Endothelial cell of umbilical vein (primary cell): ENCODE measurements around the gene HACE1. TPM values are rescaled to one million over a fixed set of nuclear protein-coding genes. Genes with fewer than 3 reads are reported as not detected.

ENCODE experiments used
- BruUV-seq: library from RNA; stranded (reverse); fragments of 400-500 nt; replicated peaks from 2 replicates; lab custom pipeline; 2021; lab: Mats Ljungman, UMichigan
- CTCF ChIA-PET: fragments of 300-600, 350-600 bp; sonication (Branson Sonifier 250); formaldehyde crosslinking; loops from one replicate; lab custom pipeline; 2021; ENCODE audit warnings: antibody characterized with exemption, inconsistent platforms; lab: Charles Lee
- POLR2A ChIA-PET: fragments of 300-600, 350-600 bp; sonication (Branson Sonifier 250); formaldehyde crosslinking; loops from one replicate; lab custom pipeline; 2021; ENCODE audit warnings: antibody characterized with exemption, inconsistent platforms; lab: Charles Lee
- DNase-seq: peaks from one replicate; pipeline ENCODE4 v3.0.0-alpha.2; 2011; ENCODE audit warnings: low read depth, low spot score
- FAIRE-seq: peaks from 2 replicates; lab custom pipeline; 2011; peaks lifted over from hg19 to GRCh38; lab: Jason Lieb, UNC
- H2AFZ ChIP-seq: 2 replicates; pipeline ENCODE4 v1.6.0; 2012; ENCODE audit warnings: low read depth, low read length, control low read depth, inconsistent platforms
- H3K27ac ChIP-seq: 2 replicates; pipeline ENCODE4 v1.5.1; 2011; ENCODE audit warnings: low read depth, mild to moderate bottlenecking, control low read depth, low read length, moderate library complexity; ENCODE audit not compliant: insufficient read depth
- H3K27me3 ChIP-seq, 2 experiments: 2 replicates each; pipeline versions ENCODE4 v1.6.0 to v1.6.1; 2011; ENCODE audit warnings: low read length in 2 of 2, mixed read lengths in 1 of 2; ENCODE audit not compliant: control insufficient read depth in 2 of 2, insufficient read depth in 2 of 2
- H3K36me3 ChIP-seq, 2 experiments: 2 replicates in 1 of 2; 3 replicates in 1 of 2; pipeline ENCODE4 v1.5.1; 2011; ENCODE audit warnings: low read length in 2 of 2, mild to moderate bottlenecking in 1 of 2, moderate library complexity in 1 of 2; ENCODE audit not compliant: control insufficient read depth in 2 of 2, insufficient read depth in 2 of 2; ENCODE audit errors: extremely low read depth in 1 of 2
- H3K4me1 ChIP-seq: 3 replicates; pipeline ENCODE4 v1.5.1; 2011; ENCODE audit warnings: mild to moderate bottlenecking, low read length; ENCODE audit not compliant: control insufficient read depth, insufficient read depth; ENCODE audit errors: extremely low read depth
- H3K4me2 ChIP-seq: 2 replicates; pipeline ENCODE4 v1.6.1; 2011; ENCODE audit warnings: low read length, control low read depth, mixed read lengths; ENCODE audit not compliant: insufficient read depth
- H3K4me3 ChIP-seq, 3 experiments: fragments of 200-600 bp in 1 of 3; sonication (generic), shearing (Covaris generic) in 1 of 3; replicated peaks in 1 of 3; 2 replicates each; pipeline ENCODE4 v1.5.1; 2011 to 2016; ENCODE audit warnings: control low read depth in 3 of 3, low read length in 3 of 3, mild to moderate bottlenecking in 2 of 3, inconsistent platforms in 1 of 3, low read depth in 1 of 3, moderate library complexity in 1 of 3; ENCODE audit not compliant: insufficient read depth in 1 of 3
- H3K79me2 ChIP-seq: 2 replicates; pipeline ENCODE4 v1.6.0; 2012; ENCODE audit warnings: low read length, inconsistent platforms; ENCODE audit not compliant: control insufficient read depth, insufficient read depth
- H3K9ac ChIP-seq: replicated peaks from 2 replicates; pipeline ENCODE3; 2011; ENCODE audit warnings: low read length, control low read depth; ENCODE audit not compliant: insufficient read depth; ENCODE audit errors: extremely low read depth
- H3K9me1 ChIP-seq: replicated peaks from 3 replicates; pipeline ENCODE4 v1.6.0; 2011; ENCODE audit warnings: mild to moderate bottlenecking, low read length; ENCODE audit not compliant: control insufficient read depth, insufficient read depth; ENCODE audit errors: extremely low read depth
- H3K9me3 ChIP-seq: replicated peaks from 2 replicates; pipeline ENCODE4 v1.5.1; 2012; ENCODE audit warnings: low read length, inconsistent platforms; ENCODE audit not compliant: control insufficient read depth, insufficient read depth
- H4K20me1 ChIP-seq: replicated peaks from 2 replicates; pipeline ENCODE3; 2011; ENCODE audit warnings: mild to moderate bottlenecking, low read length; ENCODE audit not compliant: control insufficient read depth, insufficient read depth; ENCODE audit errors: extremely low read depth
- EZH2 ChIP-seq: IDR thresholded peaks from 2 replicates; pipeline ENCODE4 v1.6.1; 2012; ENCODE audit warnings: borderline replicate concordance, low read depth, mild to moderate bottlenecking, moderate library complexity, low read length, inconsistent platforms; ENCODE audit not compliant: severe bottlenecking
- FOS ChIP-seq: IDR thresholded peaks from 2 replicates; pipeline ENCODE4 v1.6.1; 2011; ENCODE audit warnings: mild to moderate bottlenecking, low read length, moderate library complexity, borderline replicate concordance; ENCODE audit not compliant: insufficient read depth
- GATA2 ChIP-seq: IDR thresholded peaks from 2 replicates; pipeline ENCODE4 v1.7.0; 2011; ENCODE audit warnings: low read depth, mild to moderate bottlenecking, moderate library complexity, mixed read lengths, low read length; ENCODE audit not compliant: insufficient read length, insufficient read depth
- JUN ChIP-seq: IDR thresholded peaks from 2 replicates; pipeline ENCODE4 v1.6.1; 2011; ENCODE audit warnings: borderline replicate concordance, low read depth; ENCODE audit not compliant: insufficient read length, insufficient read depth
- MYC ChIP-seq: IDR thresholded peaks from one replicate; pipeline ENCODE4 v1.6.1; 2011; ENCODE audit warnings: mild to moderate bottlenecking, low read depth, low read length
- POLR2A ChIP-seq: IDR thresholded peaks from 2 replicates; pipeline ENCODE4 v1.6.1; 2012; ENCODE audit warnings: low read depth, mild to moderate bottlenecking, control low read depth, low read length
- POLR2AphosphoS5 ChIP-seq: IDR thresholded peaks from 2 replicates; pipeline ENCODE4 v1.6.1; 2012; ENCODE audit warnings: low read depth, mild to moderate bottlenecking, control low read depth, low read length, moderate library complexity; ENCODE audit not compliant: insufficient read depth
- dilution Hi-C: fragments of 300-500 bp; cut with MboI; formaldehyde crosslinking; loops from one replicate; pipeline ENCODE4 v1.15.0; 2019; ENCODE audit warnings: low sequenced_read_pairs; ENCODE audit not compliant: extremely low pct_ligation_motif_present
- intact Hi-C: fragments of 100-400 bp; cut with micrococcal nuclease; formaldehyde crosslinking; loops from one replicate; pipeline ENCODE4 v1.10.0; 2022
- polyA plus RNA-seq, 4 experiments: library from polyadenylated mRNA; depleted of rRNA in 3 of 4; stranded (reverse) in 3 of 4; unstranded in 1 of 4; fragments of >200 nt; gene quantifications; 2 replicates each; pipeline versions ENCODE4 v1.2.1 to v1.2.3, GENCODE V29; 2011 to 2012; ENCODE audit warnings: missing spikeins in 1 of 4
- total RNA-seq: library from RNA; stranded (reverse); gene quantifications from 2 replicates; pipeline ENCODE4 v1.2.3, GENCODE V29; 2021
- TF ChIP-seq, protein P1 (sequence below): IDR thresholded peaks from 2 replicates; pipeline ENCODE4 v1.6.1; 2011; ENCODE audit not compliant: insufficient read depth, insufficient read length
- TF ChIP-seq, protein P2 (sequence below), 2 donors: IDR thresholded peaks; 1 replicate in 1 of 2; 2 replicates in 1 of 2; pipeline ENCODE4 v1.5.1; 2011; ENCODE audit warnings: low read length in 2 of 2, mild to moderate bottlenecking in 2 of 2, moderate library complexity in 2 of 2, control low read depth in 1 of 2, inconsistent platforms in 1 of 2, low read depth in 1 of 2; ENCODE audit not compliant: insufficient read depth in 1 of 2; ENCODE audit errors: extremely low read depth in 1 of 2

The HACE1 gene
- total and polyA plus RNA-seq, 2 donors (not counting 3 experiments of a cell fraction or from before 2014, with no cell fraction given), result 4.9 to 14.8 TPM

DNA sequence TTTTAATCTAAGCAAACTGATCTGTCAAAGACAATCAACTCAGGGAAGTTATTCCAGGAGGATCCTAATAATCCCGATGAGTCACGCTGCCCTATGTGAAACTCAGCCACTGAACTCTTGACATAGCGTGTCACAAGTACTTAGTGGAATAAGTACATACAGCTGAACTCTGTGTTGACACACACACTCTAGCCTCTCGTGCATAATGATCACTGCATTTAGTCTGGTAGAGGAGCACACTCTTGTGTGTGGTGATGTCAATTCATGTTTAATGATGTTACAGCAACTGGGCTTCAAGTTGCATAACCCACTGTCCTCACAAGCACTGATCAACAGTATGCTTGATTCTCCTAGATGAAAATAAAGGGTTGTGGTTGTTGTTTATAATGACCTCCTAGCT, 148.3 kb downstream of the HACE1 start:
- DNase-seq (peak; percentile 35), FAIRE-seq (peak; percentile 64)
- ChIA-PET POLR2A (no interaction called here), CTCF (interaction anchor here (1.2 kb wide), 1 partner anchor 8 kb away, joined by 3 read pairs; no protein-coding TSS in a partner anchor)
- H3K9ac ChIP-seq, result no peak overlapping the region
- no peak overlapping the region for H3K4me3 ChIP-seq
- peaks cover 15% of the 10 kb centered on the region for H3K4me1 ChIP-seq
- no peak overlapping the region for H3K27ac ChIP-seq
- no peak overlapping the region for H2AFZ ChIP-seq
- dilution Hi-C loops (no loop called here), intact Hi-C loops (no loop called here)
- peak overlapping the region; percentile 0 for H3K4me2 ChIP-seq
- H3K9me1 ChIP-seq, result no peaks in the 10 kb centered on the region
- no peaks in the 10 kb centered on the region for H3K9me3 ChIP-seq
- no peaks in the 10 kb centered on the region for H3K79me2 ChIP-seq
- no peaks in the 10 kb centered on the region for H4K20me1 ChIP-seq
- BruUV-seq, result no TSS peak
- no peaks in the 10 kb centered on the region for H3K27me3 ChIP-seq
- TF ChIP-seq POLR2A (no peak), FOS (peak; percentile 60)
- TF ChIP-seq, protein P1, sequence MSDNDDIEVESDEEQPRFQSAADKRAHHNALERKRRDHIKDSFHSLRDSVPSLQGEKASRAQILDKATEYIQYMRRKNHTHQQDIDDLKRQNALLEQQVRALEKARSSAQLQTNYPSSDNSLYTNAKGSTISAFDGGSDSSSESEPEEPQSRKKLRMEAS, result no peak
- H3K36me3 ChIP-seq, result no peaks in the 10 kb centered on the region

DNA sequence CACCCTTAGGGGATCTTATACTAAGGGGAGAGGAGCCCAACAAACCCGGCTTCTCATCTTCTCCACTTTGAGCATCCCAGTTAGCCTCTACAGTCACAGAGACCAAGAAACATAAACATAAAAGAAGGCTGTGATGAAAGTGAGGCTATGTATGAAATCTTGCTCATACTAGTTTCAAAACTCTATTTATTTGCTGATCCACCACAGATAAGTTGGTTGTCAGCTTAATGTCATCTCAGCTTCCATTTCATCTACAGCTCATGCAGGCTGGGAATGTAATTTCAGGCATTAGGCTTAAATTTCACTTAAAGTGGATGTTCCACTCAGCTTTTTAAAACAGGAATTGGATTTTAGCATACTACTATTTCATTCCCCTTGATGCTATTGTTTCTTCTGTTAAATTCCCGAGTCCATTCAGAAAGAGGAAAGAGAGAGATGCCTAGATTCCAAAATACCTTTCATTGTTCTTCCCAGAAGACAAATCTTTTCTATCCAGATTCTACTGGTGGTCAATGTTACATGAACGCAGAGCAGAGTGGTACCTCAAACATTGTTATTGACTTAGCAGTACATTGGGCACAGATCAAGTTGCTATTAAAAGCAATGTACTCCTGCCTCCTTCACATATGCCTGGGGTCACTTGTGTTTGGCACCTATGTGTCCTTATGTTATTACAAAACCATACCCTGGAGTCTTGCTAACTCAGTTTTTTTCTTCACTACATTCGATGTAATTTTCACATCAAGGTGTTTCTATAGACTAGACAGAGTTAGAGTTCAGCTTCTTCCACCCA, 149.0 kb downstream of the HACE1 start:
- dilution Hi-C loops, result no loop called here
- CTCF ChIA-PET, result interaction anchor here (1.2 kb wide), 1 partner anchor 9 kb away, joined by 3 read pairs; no protein-coding TSS in a partner anchor
- intact Hi-C loops, result no loop called here
- no peaks in the 10 kb centered on the region for H3K9me1 ChIP-seq
- H3K27ac ChIP-seq, result no peak overlapping the region
- no peak overlapping the region for H2AFZ ChIP-seq
- no peak overlapping the region for H3K4me3 ChIP-seq
- H3K9me3 ChIP-seq, result no peaks in the 10 kb centered on the region
- TF ChIP-seq GATA2 (no peak), POLR2A (no peak), FOS (no peak), MYC (no peak), EZH2 (no peak), POLR2AphosphoS5 (no peak), JUN (no peak)
- TF ChIP-seq, protein P2, sequence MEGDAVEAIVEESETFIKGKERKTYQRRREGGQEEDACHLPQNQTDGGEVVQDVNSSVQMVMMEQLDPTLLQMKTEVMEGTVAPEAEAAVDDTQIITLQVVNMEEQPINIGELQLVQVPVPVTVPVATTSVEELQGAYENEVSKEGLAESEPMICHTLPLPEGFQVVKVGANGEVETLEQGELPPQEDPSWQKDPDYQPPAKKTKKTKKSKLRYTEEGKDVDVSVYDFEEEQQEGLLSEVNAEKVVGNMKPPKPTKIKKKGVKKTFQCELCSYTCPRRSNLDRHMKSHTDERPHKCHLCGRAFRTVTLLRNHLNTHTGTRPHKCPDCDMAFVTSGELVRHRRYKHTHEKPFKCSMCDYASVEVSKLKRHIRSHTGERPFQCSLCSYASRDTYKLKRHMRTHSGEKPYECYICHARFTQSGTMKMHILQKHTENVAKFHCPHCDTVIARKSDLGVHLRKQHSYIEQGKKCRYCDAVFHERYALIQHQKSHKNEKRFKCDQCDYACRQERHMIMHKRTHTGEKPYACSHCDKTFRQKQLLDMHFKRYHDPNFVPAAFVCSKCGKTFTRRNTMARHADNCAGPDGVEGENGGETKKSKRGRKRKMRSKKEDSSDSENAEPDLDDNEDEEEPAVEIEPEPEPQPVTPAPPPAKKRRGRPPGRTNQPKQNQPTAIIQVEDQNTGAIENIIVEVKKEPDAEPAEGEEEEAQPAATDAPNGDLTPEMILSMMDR (IDR thresholded peaks at IDR 0.05; ENCODE audit: extremely low read depth in 1 of 2, insufficient read depth in 1 of 2, low read depth in 1 of 2, low read length in 2 of 2), result no peak
- TF ChIP-seq, protein P1, result no peak
- FAIRE-seq (no peak), DNase-seq (no peak)
- peaks cover 21% of the 10 kb centered on the region for H3K4me1 ChIP-seq
- BruUV-seq, result no TSS peak
- H4K20me1 ChIP-seq, result no peaks in the 10 kb centered on the region
- POLR2A ChIA-PET, result no interaction called here
- no peaks in the 10 kb centered on the region for H3K79me2 ChIP-seq
- no peaks in the 10 kb centered on the region for H3K36me3 ChIP-seq
- H3K4me2 ChIP-seq, result no peak overlapping the region
- no peak overlapping the region for H3K9ac ChIP-seq
- no peaks in the 10 kb centered on the region for H3K27me3 ChIP-seq
